MM.1S (cell line): Measurements from ENCODE around the gene PIGN.

Experiments
- DNase-seq: peaks from one replicate; pipeline ENCODE4 v3.0.0-alpha.2; 2015
- H2AFZ ChIP-seq: fragments of 300-600 bp; sonication (generic); 2 replicates; pipeline ENCODE4 v1.6.0; 2016; ENCODE audit warnings: antibody characterized with exemption, low read length
- H3F3A ChIP-seq: fragments of 300-600 bp; sonication (generic); 2 replicates; pipeline ENCODE4 v1.6.1; 2016; ENCODE audit warnings: mild to moderate bottlenecking, antibody characterized with exemption, low read length, moderate library complexity, mixed read lengths; ENCODE audit not compliant: insufficient read depth
- H3K27ac ChIP-seq: fragments of 300-600 bp; sonication (generic); 2 replicates; pipeline ENCODE4 v1.5.1; 2016; ENCODE audit warnings: mild to moderate bottlenecking, low read length
- H3K27me3 ChIP-seq: fragments of 300-600 bp; sonication (generic); replicated peaks from 2 replicates; pipeline ENCODE4 v1.6.0; 2016; ENCODE audit warnings: low read length; ENCODE audit not compliant: insufficient read depth
- H3K36me3 ChIP-seq: fragments of 300-600 bp; sonication (generic); replicated peaks from 2 replicates; pipeline ENCODE4 v1.6.1; 2016; ENCODE audit warnings: mild to moderate bottlenecking, low read length, mixed read lengths; ENCODE audit not compliant: insufficient read depth
- H3K4me1 ChIP-seq: fragments of 300-600 bp; sonication (generic); 2 replicates; pipeline ENCODE4 v1.6.1; 2016; ENCODE audit warnings: low read length, mixed read lengths
- H3K4me2 ChIP-seq: fragments of 300-600 bp; sonication (generic); 2 replicates; pipeline ENCODE4 v1.6.0; 2016; ENCODE audit warnings: low read depth, low read length
- H3K4me3 ChIP-seq: fragments of 300-600 bp; sonication (generic); 2 replicates; pipeline ENCODE4 v1.5.1; 2016; ENCODE audit warnings: low read length, mixed read lengths
- H3K79me2 ChIP-seq: fragments of 300-600 bp; sonication (generic); 2 replicates; pipeline ENCODE4 v1.6.1; 2016; ENCODE audit warnings: mixed run types, low read length, mixed read lengths
- H3K9ac ChIP-seq: fragments of 300-600 bp; sonication (generic); 2 replicates; pipeline ENCODE4 v1.6.1; 2016; ENCODE audit warnings: low read length, mixed read lengths
- H3K9me2 ChIP-seq: fragments of 300-600 bp; sonication (generic); replicated peaks from 2 replicates; pipeline ENCODE4 v1.6.1; 2016; ENCODE audit warnings: mild to moderate bottlenecking, low read length, mixed read lengths; ENCODE audit not compliant: insufficient read depth
- H3K9me3 ChIP-seq: fragments of 300-600 bp; sonication (generic); replicated peaks from 2 replicates; pipeline ENCODE4 v1.6.1; 2016; ENCODE audit warnings: mild to moderate bottlenecking, low read length, mixed read lengths; ENCODE audit not compliant: insufficient read depth
- H4K20me1 ChIP-seq: fragments of 300-600 bp; sonication (generic); 2 replicates; pipeline ENCODE4 v1.6.1; 2016; ENCODE audit warnings: mild to moderate bottlenecking, low read length, moderate library complexity, mixed read lengths; ENCODE audit not compliant: insufficient read depth
- EZH2 ChIP-seq: fragments of 300-600 bp; sonication (generic); optimal IDR thresholded peaks from 2 replicates; pipeline ENCODE3; 2017; ENCODE audit warnings: low read depth, mild to moderate bottlenecking, antibody characterized with exemption, low read length, mixed read lengths
- EZH2phosphoT487 ChIP-seq: fragments of 300-600 bp; sonication (generic); IDR thresholded peaks from 2 replicates; pipeline ENCODE4 v1.6.1; 2018; ENCODE audit warnings: antibody characterized with exemption, low read length
- TF ChIP-seq, protein P1 (sequence below): fragments of 300-600 bp; sonication (generic); IDR thresholded peaks from 2 replicates; pipeline ENCODE4 v1.5.1; 2016; ENCODE audit warnings: antibody characterized with exemption, low read length, mixed read lengths

Gene PIGN

GRCh38 chr18:62060820-62061219, 126.0 kb downstream of the PIGN start:
- Histone ChIP-seq H3K4me2 (no peak overlapping the region), H3K9me3 (no peaks in the 10 kb centered on the region)
- TF ChIP-seq EZH2 (no peak), EZH2phosphoT487 (no peak)
- TF ChIP-seq, protein P1, sequence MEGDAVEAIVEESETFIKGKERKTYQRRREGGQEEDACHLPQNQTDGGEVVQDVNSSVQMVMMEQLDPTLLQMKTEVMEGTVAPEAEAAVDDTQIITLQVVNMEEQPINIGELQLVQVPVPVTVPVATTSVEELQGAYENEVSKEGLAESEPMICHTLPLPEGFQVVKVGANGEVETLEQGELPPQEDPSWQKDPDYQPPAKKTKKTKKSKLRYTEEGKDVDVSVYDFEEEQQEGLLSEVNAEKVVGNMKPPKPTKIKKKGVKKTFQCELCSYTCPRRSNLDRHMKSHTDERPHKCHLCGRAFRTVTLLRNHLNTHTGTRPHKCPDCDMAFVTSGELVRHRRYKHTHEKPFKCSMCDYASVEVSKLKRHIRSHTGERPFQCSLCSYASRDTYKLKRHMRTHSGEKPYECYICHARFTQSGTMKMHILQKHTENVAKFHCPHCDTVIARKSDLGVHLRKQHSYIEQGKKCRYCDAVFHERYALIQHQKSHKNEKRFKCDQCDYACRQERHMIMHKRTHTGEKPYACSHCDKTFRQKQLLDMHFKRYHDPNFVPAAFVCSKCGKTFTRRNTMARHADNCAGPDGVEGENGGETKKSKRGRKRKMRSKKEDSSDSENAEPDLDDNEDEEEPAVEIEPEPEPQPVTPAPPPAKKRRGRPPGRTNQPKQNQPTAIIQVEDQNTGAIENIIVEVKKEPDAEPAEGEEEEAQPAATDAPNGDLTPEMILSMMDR, result no peak

GRCh38 chr18:62054929-62055498, 131.8 kb downstream of the PIGN start:
- DNase-seq, result no peak
- TF ChIP-seq EZH2phosphoT487 (no peak), EZH2 (no peak)
- TF ChIP-seq, protein P1, result no peak

More at GRCh38 chr18:62060820-62061219, 126.0 kb downstream of the PIGN start:
- Histone ChIP-seq H3F3A (no peaks in the 10 kb centered on the region), H3K27me3 (no peaks in the 10 kb centered on the region), H3K9me2 (no peaks in the 10 kb centered on the region), H3K79me2 (no peaks in the 10 kb centered on the region), H3K4me1 (no peaks in the 10 kb centered on the region), H2AFZ (no peak overlapping the region), H3K4me3 (no peak overlapping the region), H3K27ac (no peak overlapping the region), H3K36me3 (no peaks in the 10 kb centered on the region), H3K9ac (no peak overlapping the region), H4K20me1 (no peaks in the 10 kb centered on the region)
- DNase-seq, result no peak

DNA sequence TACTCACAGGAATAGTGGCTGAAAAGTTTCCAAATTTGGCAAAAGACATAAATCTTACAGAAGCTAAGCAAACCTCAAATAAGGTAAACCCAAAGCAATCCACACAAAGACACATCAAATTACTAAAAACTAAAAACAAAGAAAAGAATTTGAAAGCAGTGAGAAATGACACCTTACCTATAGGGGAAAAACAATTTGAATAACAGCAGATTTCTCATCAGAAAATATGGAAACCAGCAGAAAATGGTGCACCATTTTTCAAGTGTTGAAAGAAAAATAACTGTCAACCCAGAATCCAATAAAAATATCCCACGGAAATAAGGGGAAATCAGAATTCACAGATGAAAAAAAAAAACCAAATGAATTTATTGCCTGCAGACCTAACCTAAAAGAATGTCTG, 138.6 kb downstream of the PIGN start:
- no peaks in the 10 kb centered on the region for H3K4me1 ChIP-seq
- no peaks in the 10 kb centered on the region for H3F3A ChIP-seq
- H4K20me1 ChIP-seq, result no peaks in the 10 kb centered on the region
- H3K27ac ChIP-seq, result no peak overlapping the region
- no peak for DNase-seq
- H3K9me2 ChIP-seq, result no peaks in the 10 kb centered on the region
- no peak overlapping the region for H3K9ac ChIP-seq
- H3K27me3 ChIP-seq, result no peaks in the 10 kb centered on the region
- no peaks in the 10 kb centered on the region for H3K36me3 ChIP-seq
- TF ChIP-seq EZH2 (no peak), EZH2phosphoT487 (no peak)
- TF ChIP-seq, protein P1, result no peak
- no peak overlapping the region for H2AFZ ChIP-seq
- H3K9me3 ChIP-seq, result no peaks in the 10 kb centered on the region
- no peak overlapping the region for H3K4me3 ChIP-seq
- H3K4me2 ChIP-seq, result no peak overlapping the region
- no peaks in the 10 kb centered on the region for H3K79me2 ChIP-seq

More at GRCh38 chr18:62054929-62055498, 131.8 kb downstream of the PIGN start:
- H3K9me3 ChIP-seq, result no peaks in the 10 kb centered on the region
- H3K36me3 ChIP-seq, result no peaks in the 10 kb centered on the region
- no peaks in the 10 kb centered on the region for H4K20me1 ChIP-seq
- H3K27ac ChIP-seq, result no peak overlapping the region
- no peaks in the 10 kb centered on the region for H3K27me3 ChIP-seq
- H3K4me2 ChIP-seq, result no peak overlapping the region
- no peaks in the 10 kb centered on the region for H3F3A ChIP-seq
- H3K4me3 ChIP-seq, result no peak overlapping the region
- no peak overlapping the region for H2AFZ ChIP-seq
- H3K79me2 ChIP-seq, result no peaks in the 10 kb centered on the region
- H3K9me2 ChIP-seq, result no peaks in the 10 kb centered on the region
- H3K4me1 ChIP-seq, result no peaks in the 10 kb centered on the region
- no peak overlapping the region for H3K9ac ChIP-seq
